Activated CD4-positive, alpha-beta T cell treated with anti-CD3 and anti-CD28 coated beads, Interleukin-2, amount 50 U/mL, for 16 hours (primary cell): Measurements from ENCODE around the gene PODNL1.
"Not testable (repeated sequence)": the region's sequence is repeated elsewhere in the genome, so short reads cannot be mapped to it uniquely, and the experiment has no call there.

Source experiments
- DNase-seq: peaks from one replicate; pipeline ENCODE4 v3.0.0-alpha.2; 2020

The PODNL1 gene

GRCh38 chr19:13938301-13939064 lies at the start of gene PODNL1:
PODNL1 (minus strand) TSS chr19:13938417; CDS start chr19:13938181, 236 bp downstream.
- no peak for DNase-seq

- no peak for DNase-seq
Measured at GRCh38 chr19:13987101-13987890, 49.1 kb upstream of the PODNL1 start.

GRCh38 chr19:13986348-13986904 lies 48.2 kb upstream of the PODNL1 start:
- peak; percentile 99 for DNase-seq

GRCh38 chr19:13985771-13986347 lies 47.6 kb upstream of the PODNL1 start:
- no peak for DNase-seq

- peak; percentile 16 for DNase-seq
Measured at GRCh38 chr19:13984875-13985741, 46.9 kb upstream of the PODNL1 start.

- DNase-seq = no peak
Measured at GRCh38 chr19:13984186-13984585, 46.0 kb upstream of the PODNL1 start.

- no peak for DNase-seq
Measured at GRCh38 chr19:13983213-13983889, 45.1 kb upstream of the PODNL1 start.

GRCh38 chr19:13982773-13983172 lies 44.6 kb upstream of the PODNL1 start:
- no peak for DNase-seq

- no peak for DNase-seq
Measured at GRCh38 chr19:13981988-13982501, 43.8 kb upstream of the PODNL1 start.

GRCh38 chr19:13981467-13981866 lies 43.2 kb upstream of the PODNL1 start:
- DNase-seq = no peak

GRCh38 chr19:13981021-13981420 lies 42.8 kb upstream of the PODNL1 start:
- DNase-seq = no peak

- no peak for DNase-seq
Measured at GRCh38 chr19:13980340-13980739, 42.1 kb upstream of the PODNL1 start.

GRCh38 chr19:13979686-13980085 lies 41.5 kb upstream of the PODNL1 start:
- no peak for DNase-seq

GRCh38 chr19:13979244-13979615 lies 41.0 kb upstream of the PODNL1 start:
- no peak for DNase-seq

- no peak for DNase-seq
Measured at GRCh38 chr19:13978351-13979243, 40.4 kb upstream of the PODNL1 start.

GRCh38 chr19:13977803-13978202 lies 39.6 kb upstream of the PODNL1 start:
- DNase-seq = no peak

GRCh38 chr19:13976446-13976845 lies 38.2 kb upstream of the PODNL1 start:
- no peak for DNase-seq

GRCh38 chr19:13975870-13976269 lies 37.7 kb upstream of the PODNL1 start:
- DNase-seq = no peak

- DNase-seq = peak; percentile 31
Measured at GRCh38 chr19:13974073-13974472, 35.9 kb upstream of the PODNL1 start.

GRCh38 chr19:13973479-13973878 lies 35.3 kb upstream of the PODNL1 start:
- not testable (repeated sequence) for DNase-seq
